ENCODE data around the gene DCTN3.

Gene DCTN3

GRCh38 chr9:34615132-34615531 lies 5.2 kb downstream of the DCTN3 start:
- DNase-seq = no peak

- peak; percentile 82 for DNase-seq
Measured at GRCh38 chr9:34612788-34613390, 7.4 kb downstream of the DCTN3 start.

DNA sequence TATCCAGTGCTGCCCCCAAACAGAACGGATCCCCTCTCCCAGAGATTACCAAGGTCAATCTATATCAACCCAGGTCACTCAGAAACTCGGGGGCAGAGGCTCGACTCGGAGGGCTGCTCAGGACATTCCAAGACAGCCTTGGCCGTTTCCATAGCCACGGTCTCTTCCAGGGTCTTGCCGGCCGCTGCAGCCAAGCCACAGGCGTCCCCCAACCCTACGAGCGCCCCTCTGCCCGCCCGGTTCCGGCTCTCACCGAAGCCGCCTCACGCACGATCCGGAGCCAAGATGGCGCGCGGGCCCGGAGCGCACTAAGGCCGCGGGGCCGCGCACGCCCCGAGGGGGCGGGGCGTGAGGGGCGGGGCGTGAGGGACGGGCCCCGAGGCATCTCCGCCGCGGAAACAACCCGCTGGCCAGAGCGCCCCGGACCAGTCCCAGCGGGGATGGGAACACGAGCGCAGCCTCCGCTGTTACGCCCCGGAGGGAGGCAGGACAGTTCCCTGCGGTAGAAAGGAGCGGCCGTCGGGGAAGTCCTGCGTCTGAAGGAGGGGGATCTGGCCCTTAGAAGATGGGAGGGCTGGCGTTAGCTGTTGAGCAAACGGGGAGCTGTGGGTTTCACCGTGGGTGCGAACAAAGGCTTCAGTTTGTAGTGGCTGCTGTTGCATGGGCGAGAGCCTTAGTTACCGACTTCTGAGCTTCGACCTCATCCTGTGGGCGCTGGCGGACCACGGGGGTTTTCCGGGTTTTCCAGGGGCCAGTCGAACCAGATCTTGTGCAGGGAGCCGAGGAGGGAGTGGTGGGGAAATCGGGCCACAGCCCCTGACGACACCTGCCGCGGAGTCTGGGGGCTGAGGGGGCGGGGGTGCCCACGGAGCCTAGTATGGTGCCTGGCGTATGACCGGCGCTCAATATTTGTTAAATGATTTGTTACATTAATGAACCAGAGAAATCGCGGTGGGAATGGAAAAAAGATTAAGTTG lies 8.2 kb downstream of the DCTN3 start, which contains the start of gene RPP25L:
Gene RPP25L (minus strand): TSS at position 287 of the 977 bp plus-strand sequence. CDS start 801 bp downstream, outside the sequence.
- DNase-seq = peak; percentile 70

DNA sequence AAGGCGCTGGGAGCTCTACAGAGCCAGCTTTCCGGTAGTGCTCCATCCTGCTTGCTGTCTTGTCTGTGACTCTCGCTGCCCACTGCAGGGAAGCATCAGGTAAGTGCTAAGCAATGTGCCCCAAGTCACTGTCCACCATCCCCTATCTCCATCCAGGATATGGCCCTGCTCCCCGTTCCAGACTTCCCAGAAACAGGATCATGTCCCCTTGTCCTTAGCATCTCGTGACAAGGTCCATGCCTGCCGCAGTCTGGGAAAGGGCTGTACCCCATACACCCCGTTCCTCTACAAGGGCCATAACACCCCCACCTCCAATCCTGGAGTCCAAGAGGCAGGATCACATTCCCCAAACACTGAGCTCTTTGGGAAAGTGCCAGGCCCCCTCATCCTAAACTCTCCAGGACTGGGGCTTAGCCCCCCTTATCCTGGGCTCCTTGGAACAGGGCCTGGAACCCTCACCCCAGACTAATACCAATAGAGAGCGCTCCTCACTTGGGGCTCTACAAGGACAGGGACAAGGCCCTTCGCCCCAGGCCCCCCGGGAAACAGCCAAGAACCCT lies 9.0 kb downstream of the DCTN3 start:
- DNase-seq = no peak

DNA sequence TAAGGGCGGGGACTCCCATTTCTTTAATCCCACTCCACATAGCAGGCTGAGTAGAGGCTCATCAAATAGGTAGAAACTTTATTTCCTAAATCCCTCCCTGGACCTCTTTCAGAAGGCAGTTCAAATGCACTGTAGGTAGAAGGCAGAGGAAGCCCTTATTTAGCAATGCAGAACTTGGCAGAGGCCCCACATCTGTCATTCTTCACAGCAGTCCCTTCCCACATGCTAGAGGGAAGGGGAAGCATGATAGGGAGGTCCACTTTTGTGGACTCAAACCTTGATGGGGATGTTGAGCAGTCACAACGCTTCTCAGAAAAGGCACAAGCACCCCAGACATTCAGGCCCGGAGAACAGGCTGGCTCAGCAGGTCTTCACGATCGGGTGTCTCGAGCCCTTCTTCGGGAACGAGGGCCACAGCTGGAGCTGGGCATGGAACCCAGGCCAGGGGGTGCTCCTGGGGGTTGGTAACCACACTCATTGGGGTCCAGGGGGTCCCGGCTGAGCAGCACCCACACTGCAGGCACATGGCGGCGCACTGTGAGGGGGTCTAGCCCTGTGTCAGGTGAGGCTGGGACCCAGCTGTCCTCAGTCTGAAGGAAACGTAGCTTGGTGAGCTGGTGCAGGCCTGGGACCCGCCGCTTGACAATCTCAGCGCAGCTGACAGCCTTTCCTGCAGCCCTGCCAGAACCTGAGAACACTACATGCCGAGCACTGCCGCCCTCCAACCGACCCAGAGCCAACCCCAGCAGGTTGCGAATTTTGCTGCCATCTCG lies 9.7 kb downstream of the DCTN3 start:
- DNase-seq = no peak

DNA sequence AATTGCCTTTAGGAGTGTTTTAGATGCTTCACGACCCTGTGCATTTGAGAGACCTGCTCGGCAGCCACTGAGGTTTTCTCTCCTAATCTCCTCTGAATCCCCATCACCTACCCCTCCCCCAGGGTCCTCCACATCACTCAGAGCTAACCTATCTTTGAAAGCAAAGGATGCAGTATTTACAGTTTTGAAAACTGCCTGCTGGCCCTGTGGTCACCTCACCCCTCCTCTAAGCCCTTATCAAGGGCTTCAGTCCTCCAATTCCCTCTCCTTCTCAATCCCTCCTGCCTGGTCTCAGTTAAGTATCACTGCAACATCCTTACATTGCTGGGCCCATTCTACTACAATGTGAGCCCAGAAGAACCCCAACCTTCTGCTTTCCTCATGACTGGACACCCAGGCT lies 13.0 kb downstream of the DCTN3 start:
- no peak for DNase-seq

DNA sequence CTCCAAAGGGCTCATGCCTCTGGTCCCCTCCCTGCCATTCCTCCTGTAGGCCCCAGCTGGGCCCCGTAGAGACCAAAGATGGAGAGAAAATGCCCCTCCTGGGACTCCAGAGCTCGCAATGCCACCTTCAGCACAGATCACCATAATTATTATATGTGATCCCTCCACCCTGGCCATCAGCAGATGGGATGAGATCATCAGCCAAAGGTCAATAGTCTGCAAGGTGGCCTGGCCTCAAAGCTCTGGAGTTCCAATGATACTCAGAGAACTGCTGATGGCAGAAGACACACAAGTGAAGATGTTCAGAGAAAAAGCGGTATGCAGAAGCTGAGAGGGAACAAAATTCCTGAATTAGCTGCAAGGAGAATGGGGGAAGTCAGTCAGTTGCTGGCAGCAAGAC lies 13.4 kb downstream of the DCTN3 start:
- DNase-seq = no peak

DNA sequence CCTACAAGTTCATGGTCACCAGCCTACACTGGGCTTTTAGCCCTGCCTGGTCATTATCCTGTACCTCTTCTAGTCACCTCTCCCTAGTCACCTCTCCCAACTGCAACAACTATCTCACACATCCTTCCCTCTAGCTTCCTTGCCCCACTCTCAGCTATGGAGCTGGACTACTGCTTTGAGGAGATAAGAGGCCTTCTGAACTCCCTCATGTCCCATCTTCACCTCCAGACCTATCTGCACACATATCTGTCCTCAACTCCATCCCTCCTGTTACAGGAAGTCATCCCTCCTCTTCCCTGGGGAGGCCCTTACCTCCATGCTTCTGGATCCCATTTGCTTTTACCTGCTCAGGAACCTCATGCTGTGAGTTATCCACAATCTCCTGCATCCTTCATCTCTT lies 14.1 kb downstream of the DCTN3 start:
- DNase-seq = no peak

GRCh38 chr9:34603610-34604231 lies 16.6 kb downstream of the DCTN3 start:
- peak; percentile 51 for DNase-seq

DNA sequence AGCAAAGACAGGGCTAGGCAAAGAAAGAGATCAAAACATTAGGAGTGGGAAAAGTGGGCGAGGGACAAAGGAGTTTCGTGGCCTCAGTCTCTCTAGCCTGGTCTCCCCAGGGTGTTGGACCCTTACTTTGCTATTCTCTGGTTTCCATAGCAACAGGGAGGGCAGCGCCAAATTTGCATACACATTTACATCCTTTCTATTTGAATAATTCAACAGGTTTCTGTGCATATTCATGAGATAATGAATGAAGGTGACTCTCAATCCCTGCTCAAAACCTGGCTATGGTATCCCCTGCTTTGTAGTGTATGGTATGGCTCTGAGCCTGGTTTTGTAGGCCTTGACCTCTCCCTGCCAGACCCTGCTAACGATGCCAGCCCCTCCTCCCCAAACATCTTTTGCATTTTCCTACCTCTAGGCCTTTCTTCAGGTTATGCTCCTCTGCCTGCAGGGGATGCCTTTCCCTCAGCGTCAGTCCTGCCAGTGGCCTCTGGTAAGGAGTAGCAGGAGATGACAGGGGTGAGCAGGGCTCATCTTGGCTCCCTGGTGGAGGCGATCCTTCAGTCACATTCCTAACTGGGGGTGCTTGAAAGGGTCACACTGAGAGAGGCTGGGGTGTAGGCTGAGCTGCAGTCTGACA lies 18.2 kb downstream of the DCTN3 start:
- DNase-seq = no peak

GRCh38 chr9:34600908-34601307 lies 19.4 kb downstream of the DCTN3 start:
- no peak for DNase-seq

GRCh38 chr9:34599546-34599945 lies 20.7 kb downstream of the DCTN3 start:
- no peak for DNase-seq

DNA sequence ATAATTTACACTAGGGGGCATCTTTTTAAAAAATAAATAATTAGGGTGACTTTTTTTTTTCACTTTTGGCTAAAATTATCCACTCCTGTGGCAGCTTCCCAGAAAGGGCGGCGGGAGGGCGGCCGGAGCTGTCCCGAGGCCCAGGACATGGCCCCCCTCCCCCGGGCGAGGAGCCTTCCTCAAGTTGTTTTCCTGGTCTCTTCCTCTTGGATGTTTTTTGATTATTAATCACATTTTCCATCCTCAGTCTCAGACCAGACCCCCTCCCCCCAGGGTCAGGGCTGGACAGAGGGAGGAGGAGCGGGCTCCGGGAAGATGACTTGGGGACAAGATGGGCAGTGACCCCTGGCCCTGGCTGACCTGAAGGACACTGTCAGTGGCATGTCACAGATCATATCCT lies 26.1 kb downstream of the DCTN3 start:
- no peak for DNase-seq

- no peak for DNase-seq
Measured at GRCh38 chr9:34592895-34593601, 27.2 kb downstream of the DCTN3 start.

GRCh38 chr9:34591917-34592866 lies 28.1 kb downstream of the DCTN3 start:
- DNase-seq = no peak

DNA sequence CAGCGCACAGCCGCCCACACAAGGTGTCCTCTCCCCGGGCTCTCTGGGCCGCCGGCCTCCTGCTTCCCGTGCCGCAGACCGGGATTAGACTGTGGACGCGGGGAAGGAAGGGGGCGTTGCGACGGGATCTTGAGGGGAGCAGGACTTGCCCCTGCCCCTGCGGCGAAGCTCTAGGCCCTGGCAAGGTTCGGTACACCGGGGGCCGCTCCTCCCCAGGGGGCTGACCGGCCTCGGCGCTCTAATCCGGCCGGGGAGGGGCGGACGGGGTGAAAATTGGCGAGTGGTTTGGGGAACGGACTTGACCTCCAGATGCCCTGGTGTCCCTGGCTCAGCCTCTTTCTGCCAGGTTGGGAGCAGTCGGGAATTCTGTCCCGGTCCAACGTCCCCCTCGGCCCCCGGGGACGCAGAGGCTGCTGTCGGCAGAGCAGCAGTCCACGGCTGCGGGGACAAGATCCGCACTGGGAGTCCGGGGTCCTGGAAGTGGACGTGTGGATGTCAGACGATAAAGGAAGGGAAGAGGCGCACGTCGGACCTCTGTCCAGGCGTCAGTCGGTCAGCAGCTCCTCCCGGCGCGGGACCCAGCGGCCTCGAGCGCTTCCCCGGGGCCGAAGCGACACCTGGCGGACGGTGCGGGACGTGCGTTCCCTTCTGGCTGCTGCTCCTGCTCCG lies 28.9 kb downstream of the DCTN3 start:
- DNase-seq = peak; percentile 34

- DNase-seq = no peak
Measured at GRCh38 chr9:34590381-34591247, 29.7 kb downstream of the DCTN3 start.

DNA sequence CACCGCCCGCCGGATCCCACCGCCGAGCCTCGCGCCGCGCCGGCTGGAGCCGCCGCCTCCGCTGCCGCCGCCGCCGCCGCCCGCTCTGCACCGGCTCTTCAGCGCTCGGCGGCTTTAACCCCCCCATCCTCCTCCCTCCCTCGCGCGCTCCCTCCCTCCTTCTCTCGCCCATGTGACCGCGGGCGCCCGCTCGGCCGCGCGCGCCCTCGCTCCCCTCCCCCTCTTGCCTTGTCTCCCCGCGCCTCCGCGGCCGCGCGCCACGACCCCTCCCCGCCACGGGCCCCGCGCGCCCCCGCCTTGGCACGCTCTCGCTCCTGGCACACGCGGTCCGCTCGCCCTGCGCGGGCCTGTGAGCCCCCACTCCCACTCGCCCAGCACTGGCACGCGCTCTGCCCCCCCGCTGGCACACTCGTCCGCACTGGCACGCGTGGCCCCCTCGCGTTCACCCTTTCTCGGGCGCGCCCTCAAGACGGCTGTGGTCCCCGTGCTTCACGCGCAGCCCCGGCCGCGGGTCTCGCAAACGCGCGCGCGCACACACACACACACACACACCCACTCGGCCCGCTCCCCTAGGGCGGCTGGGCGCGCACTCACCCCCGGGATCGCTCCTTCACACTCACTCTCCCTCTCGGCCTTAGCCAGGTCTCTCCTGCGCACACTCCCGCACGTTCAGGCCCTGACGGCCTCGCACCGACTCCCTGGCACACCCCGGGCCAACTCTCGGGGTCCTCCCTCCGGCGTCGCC lies 30.5 kb downstream of the DCTN3 start, which contains the start of gene CNTFR:
Gene CNTFR (minus strand): TSS at position 89 of the 745 bp plus-strand sequence. CDS start 20,743 bp downstream, outside the sequence.
- peak; percentile 59 for DNase-seq
